HCT116 (cell line): ENCODE data around the gene VGF. TPM values are rescaled to one million over a fixed set of nuclear protein-coding genes. Genes with fewer than 3 reads are reported as not detected.
A peak's percentile ranks its signal among the peaks of the same experiment; 100 is the strongest.

Source experiments
- ATAC-seq: fragments of 200-7000 bp; cut with Tn5 transposase; 2 replicates; pipeline ENCODE4 v1.9.1; 2020; ENCODE audit warnings: mild to moderate bottlenecking, moderate library complexity
- BruUV-seq: library from RNA; stranded (reverse); fragments of 400-500 nt; replicated peaks from 2 replicates; lab custom pipeline; 2021; lab: Mats Ljungman, UMichigan
- CTCF ChIA-PET: fragments of 300-600 bp; sonication (Branson Sonifier 250); formaldehyde crosslinking; loops from one replicate; lab custom pipeline; 2021; ENCODE audit warnings: antibody characterized with exemption; lab: Charles Lee
- POLR2A ChIA-PET: fragments of 300-600, 350-600 bp; sonication (Branson Sonifier 250); formaldehyde crosslinking; loops from one replicate; lab custom pipeline; 2021; ENCODE audit warnings: antibody characterized with exemption; lab: Charles Lee
- RAD21 ChIA-PET, 2 experiments: fragments of 300-600 bp; sonication (Branson Sonifier 250); formaldehyde crosslinking; loops; one replicate each; lab custom pipeline; 2023; ENCODE audit warnings: low total read pairs in 2 of 2; ENCODE audit not compliant: uncharacterized antibody in 2 of 2, unreplicated experiment in 2 of 2, low non-redundant PET in 1 of 2; lab: Charles Lee
- DNase-seq: peaks from one replicate; pipeline ENCODE4 v3.0.0-alpha.2; 2010; ENCODE audit warnings: low read depth, low spot score
- H2AFZ ChIP-seq: fragments of 200-600 bp; shearing (Covaris generic), sonication (generic); 2 replicates; pipeline ENCODE4 v1.6.1; 2017; ENCODE audit warnings: low read depth, mixed run types, mixed read lengths, antibody characterized with exemption, low read length; ENCODE audit not compliant: poor library complexity, severe bottlenecking
- H3K27ac ChIP-seq: 2 replicates; pipeline ENCODE4 v1.5.1; 2012; ENCODE audit warnings: low read depth, low read length
- H3K27me3 ChIP-seq: fragments of 200-600 bp; sonication (generic); 2 replicates; pipeline ENCODE4 v1.6.1; 2016; ENCODE audit warnings: mixed run types, low read length, mixed read lengths; ENCODE audit not compliant: insufficient read depth
- H3K36me3 ChIP-seq, 2 experiments: fragments of 200-500 bp in 1 of 2; fragments of 200-600 bp in 1 of 2; sonication (Bioruptor generic) in 1 of 2; sonication (generic) in 1 of 2; 2 replicates each; pipeline versions ENCODE4 v1.5.1 to v1.6.1; 2014 to 2016; ENCODE audit warnings: low read length in 2 of 2, inconsistent platforms in 1 of 2, mixed read lengths in 1 of 2, mixed run types in 1 of 2; ENCODE audit not compliant: insufficient read depth in 2 of 2, control insufficient read depth in 1 of 2
- H3K4me1 ChIP-seq, 2 experiments: fragments of 200-600 bp in 1 of 2; sonication (generic) in 1 of 2; 2 replicates each; pipeline versions ENCODE4 v1.5.1 to v1.6.1; 2012 to 2017; ENCODE audit warnings: low read length in 2 of 2, inconsistent platforms in 1 of 2, mild to moderate bottlenecking in 1 of 2, mixed read lengths in 1 of 2, mixed run types in 1 of 2, moderate library complexity in 1 of 2; ENCODE audit not compliant: insufficient read depth in 2 of 2, control insufficient read depth in 1 of 2
- H3K4me2 ChIP-seq: fragments of 200-600 bp; sonication (generic); 2 replicates; pipeline ENCODE4 v1.6.1; 2017; ENCODE audit warnings: mixed run types, low read length, mixed read lengths
- H3K4me3 ChIP-seq, 2 experiments: fragments of 200-600 bp in 1 of 2; sonication (generic) in 1 of 2; replicated peaks in 1 of 2; 2 replicates each; pipeline ENCODE4 v1.5.1; 2011 to 2016; ENCODE audit warnings: low read length in 2 of 2, control low read depth in 1 of 2, low read depth in 1 of 2, mild to moderate bottlenecking in 1 of 2, mixed read lengths in 1 of 2, mixed run types in 1 of 2
- H3K79me2 ChIP-seq: fragments of 200-600 bp; sonication (generic); 2 replicates; pipeline ENCODE4 v1.6.1; 2017; ENCODE audit warnings: mild to moderate bottlenecking, mixed run types, low read length, moderate library complexity, mixed read lengths; ENCODE audit not compliant: insufficient read depth
- H3K9ac ChIP-seq: fragments of 200-600 bp; sonication (generic); 2 replicates; pipeline ENCODE4 v1.6.1; 2016; ENCODE audit warnings: low read length, mixed read lengths
- H3K9me2 ChIP-seq: fragments of 200-600 bp; sonication (generic), shearing (Covaris generic); 2 replicates; pipeline ENCODE4 v1.6.1; 2017; ENCODE audit warnings: mixed run types, mild to moderate bottlenecking, moderate library complexity; ENCODE audit not compliant: insufficient read depth
- H3K9me3 ChIP-seq, 2 experiments: fragments of 200-500 bp in 1 of 2; fragments of 200-600 bp in 1 of 2; sonication (Bioruptor generic) in 1 of 2; sonication (generic) in 1 of 2; 2 replicates each; pipeline ENCODE4 v1.6.1; 2014 to 2017; ENCODE audit warnings: low read length in 2 of 2, mixed read lengths in 2 of 2, inconsistent platforms in 1 of 2, low read depth in 1 of 2, mild to moderate bottlenecking in 1 of 2, mixed run types in 1 of 2, moderate library complexity in 1 of 2; ENCODE audit not compliant: control insufficient read depth in 1 of 2, insufficient read depth in 1 of 2
- H4K20me1 ChIP-seq: fragments of 200-600 bp; sonication (generic), shearing (Covaris generic); 2 replicates; pipeline ENCODE4 v1.6.1; 2017; ENCODE audit warnings: mixed run types, mild to moderate bottlenecking, moderate library complexity; ENCODE audit not compliant: insufficient read depth
- CBX3 ChIP-seq: IDR thresholded peaks from 2 replicates; pipeline ENCODE4 v1.6.1; 2012; ENCODE audit warnings: low read depth
- CEBPB ChIP-seq: IDR thresholded peaks from 2 replicates; pipeline ENCODE4 v1.6.1; 2012; ENCODE audit warnings: low read depth
- EGR1 ChIP-seq: IDR thresholded peaks from 2 replicates; pipeline ENCODE4 v1.6.1; 2012; ENCODE audit warnings: low read depth
- ELF1 ChIP-seq: IDR thresholded peaks from 2 replicates; pipeline ENCODE4 v1.6.1; 2012; ENCODE audit warnings: low read depth, borderline replicate concordance
- EZH2 ChIP-seq: fragments of 200-600 bp; sonication (generic); IDR thresholded peaks from 2 replicates; pipeline ENCODE4 v1.6.1; 2017; ENCODE audit warnings: antibody characterized with exemption, mixed run types
- EZH2phosphoT487 ChIP-seq: fragments of 200-600 bp; IDR thresholded peaks from 2 replicates; pipeline ENCODE4 v1.6.1; 2018; ENCODE audit warnings: antibody characterized with exemption, borderline replicate concordance
- FOSL1 ChIP-seq: IDR thresholded peaks from 2 replicates; pipeline ENCODE4 v1.6.1; 2012; ENCODE audit warnings: low read depth
- JUND ChIP-seq: IDR thresholded peaks from 2 replicates; pipeline ENCODE4 v1.6.1; 2012
- POLR2A ChIP-seq: IDR thresholded peaks from 2 replicates; pipeline ENCODE4 v1.7.0; 2011; ENCODE audit warnings: borderline replicate concordance; ENCODE audit not compliant: insufficient read depth, insufficient read length; ENCODE audit errors: extremely low read depth
- POLR2AphosphoS5 ChIP-seq: IDR thresholded peaks from 2 replicates; pipeline ENCODE4 v1.6.1; 2011; ENCODE audit warnings: mild to moderate bottlenecking, low read depth, low read length, moderate library complexity
- RAD21 ChIP-seq: IDR thresholded peaks from 2 replicates; pipeline ENCODE4 v1.6.1; 2012; ENCODE audit warnings: low read depth, mild to moderate bottlenecking
- SIN3A ChIP-seq: IDR thresholded peaks from 2 replicates; pipeline ENCODE4 v1.6.1; 2012; ENCODE audit warnings: low read depth
- SP1 ChIP-seq: IDR thresholded peaks from 2 replicates; pipeline ENCODE4 v1.6.1; 2012; ENCODE audit warnings: low read depth
- SRF ChIP-seq: IDR thresholded peaks from 2 replicates; pipeline ENCODE4 v1.6.1; 2012; ENCODE audit warnings: low read depth
- YY1 ChIP-seq: IDR thresholded peaks from 2 replicates; pipeline ENCODE4 v1.6.1; 2011; ENCODE audit warnings: low read length, low read depth, moderate library complexity, mild to moderate bottlenecking; ENCODE audit not compliant: insufficient replicate concordance; ENCODE audit errors: extremely low read depth
- intact Hi-C: fragments of 100-400 bp; cut with micrococcal nuclease; formaldehyde crosslinking; loops from 2 replicates; pipeline ENCODE4 v1.10.0; 2022
- total RNA-seq: library from RNA; stranded (reverse); gene quantifications from one replicate; pipeline ENCODE4 v1.2.1, GENCODE V29; 2021; ENCODE audit not compliant: unreplicated experiment
- TF ChIP-seq, protein P1 (sequence below): IDR thresholded peaks from 2 replicates; pipeline ENCODE4 v1.6.1; 2012
- TF ChIP-seq, protein P2 (sequence below): IDR thresholded peaks from 2 replicates; pipeline ENCODE4 v1.6.1; 2012; ENCODE audit warnings: low read depth
- TF ChIP-seq, protein P3 (sequence below): IDR thresholded peaks from 2 replicates; pipeline ENCODE4 v1.6.1; 2011; ENCODE audit warnings: mild to moderate bottlenecking, low read length, moderate library complexity; ENCODE audit not compliant: insufficient replicate concordance; ENCODE audit errors: extremely low read depth
- TF ChIP-seq, protein P4 (sequence below): IDR thresholded peaks from 2 replicates; pipeline ENCODE4 v1.6.1; 2012

Gene VGF
- total RNA-seq, 1 experiment from 2014 or later = 43.2 TPM

DNA sequence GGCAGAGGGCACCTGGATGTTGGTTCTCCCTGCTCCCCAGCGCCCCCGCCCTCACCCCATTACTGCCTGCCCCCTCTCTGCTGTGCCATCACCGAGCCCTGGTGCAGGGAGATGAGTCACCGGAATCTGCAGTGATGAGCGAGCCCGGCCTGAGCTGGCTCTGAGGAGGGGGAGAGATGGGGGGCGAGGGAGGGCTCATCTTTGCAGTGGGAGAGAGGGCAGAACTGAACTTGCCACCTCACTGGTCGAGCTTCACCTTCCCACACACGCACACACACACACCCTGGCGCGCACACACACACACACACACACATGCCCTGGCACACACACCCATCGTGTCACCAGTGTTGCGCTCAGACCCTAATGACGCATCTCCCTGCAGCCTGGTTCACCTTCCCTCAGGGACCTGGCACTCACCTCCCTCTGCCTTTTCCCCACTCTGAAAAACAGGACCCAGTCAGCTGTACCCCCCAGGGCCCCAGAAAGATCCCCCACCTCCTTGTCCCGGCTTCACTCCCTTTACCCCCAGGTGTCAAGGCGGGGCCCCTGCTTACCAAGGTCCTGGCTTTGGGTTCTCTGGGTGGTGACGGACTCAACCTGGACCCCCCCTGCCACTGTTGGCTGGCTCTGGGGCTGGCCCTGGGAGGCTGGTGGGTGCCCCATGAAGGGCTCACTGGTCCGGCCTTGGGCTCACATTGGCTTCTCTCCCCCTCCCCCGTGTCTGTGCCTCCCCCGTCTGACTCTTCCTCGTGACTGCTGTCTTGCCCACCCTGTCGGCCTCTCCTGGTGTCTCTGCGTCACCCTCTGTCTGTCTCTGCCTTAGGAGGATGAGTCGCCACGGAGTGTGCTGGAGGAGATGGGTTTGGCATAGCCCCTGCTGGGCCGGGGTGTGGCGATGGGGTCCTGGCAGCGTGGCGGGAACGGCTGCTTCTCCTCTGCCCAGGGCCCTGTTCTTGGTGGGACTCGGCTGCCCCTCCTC lies 5.4 kb downstream of the VGF start:
- Histone ChIP-seq H3K79me2 (peaks cover 42% of the 10 kb centered on the region), H3K9me2 (no peaks in the 10 kb centered on the region), H4K20me1 (no peaks in the 10 kb centered on the region), H3K9ac (peak overlapping the region; percentile 79), H3K27ac (peak overlapping the region; percentile 97), H3K4me2 (peak overlapping the region; percentile 85), H3K36me3 (peaks cover 6 to 32% of the 10 kb centered on the region in 2 experiments; a peak in 3 of 4 replicates), H3K27me3 (no peaks in the 10 kb centered on the region), H2AFZ (no peak overlapping the region), H3K9me3 (no peaks in the 10 kb centered on the region), H3K4me1 (peaks cover 61 to 97% of the 10 kb centered on the region in 2 experiments), H3K4me3 (peak overlapping the region in 1 of 2 experiments; percentile 30; a peak in 2 of 4 replicates)
- RAD21 ChIA-PET = no interaction called here
- DNase-seq (no peak), ATAC-seq (peak; percentile 43)
- BruUV-seq = no TSS peak
- CTCF ChIA-PET = interaction anchor here (1.1 to 1.7 kb wide), 3 partner anchors 16 to 123 kb away, joined by 3 to 6 read pairs (median 4); no protein-coding TSS in a partner anchor
- intact Hi-C loops = no loop called here
- POLR2A ChIA-PET = interaction anchor here (0.9 to 1.2 kb wide), 3 partner anchors 16 to 65 kb away, joined by 3 to 4 read pairs (median 3); no protein-coding TSS in a partner anchor
- no peak for TF ChIP-seq FOSL1
- TF ChIP-seq, protein P1, sequence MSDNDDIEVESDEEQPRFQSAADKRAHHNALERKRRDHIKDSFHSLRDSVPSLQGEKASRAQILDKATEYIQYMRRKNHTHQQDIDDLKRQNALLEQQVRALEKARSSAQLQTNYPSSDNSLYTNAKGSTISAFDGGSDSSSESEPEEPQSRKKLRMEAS = no peak
- no peak for TF ChIP-seq SRF
- TF ChIP-seq JUND = no peak
- no peak for TF ChIP-seq EZH2
- no peak for TF ChIP-seq CEBPB
- TF ChIP-seq, protein P2, sequence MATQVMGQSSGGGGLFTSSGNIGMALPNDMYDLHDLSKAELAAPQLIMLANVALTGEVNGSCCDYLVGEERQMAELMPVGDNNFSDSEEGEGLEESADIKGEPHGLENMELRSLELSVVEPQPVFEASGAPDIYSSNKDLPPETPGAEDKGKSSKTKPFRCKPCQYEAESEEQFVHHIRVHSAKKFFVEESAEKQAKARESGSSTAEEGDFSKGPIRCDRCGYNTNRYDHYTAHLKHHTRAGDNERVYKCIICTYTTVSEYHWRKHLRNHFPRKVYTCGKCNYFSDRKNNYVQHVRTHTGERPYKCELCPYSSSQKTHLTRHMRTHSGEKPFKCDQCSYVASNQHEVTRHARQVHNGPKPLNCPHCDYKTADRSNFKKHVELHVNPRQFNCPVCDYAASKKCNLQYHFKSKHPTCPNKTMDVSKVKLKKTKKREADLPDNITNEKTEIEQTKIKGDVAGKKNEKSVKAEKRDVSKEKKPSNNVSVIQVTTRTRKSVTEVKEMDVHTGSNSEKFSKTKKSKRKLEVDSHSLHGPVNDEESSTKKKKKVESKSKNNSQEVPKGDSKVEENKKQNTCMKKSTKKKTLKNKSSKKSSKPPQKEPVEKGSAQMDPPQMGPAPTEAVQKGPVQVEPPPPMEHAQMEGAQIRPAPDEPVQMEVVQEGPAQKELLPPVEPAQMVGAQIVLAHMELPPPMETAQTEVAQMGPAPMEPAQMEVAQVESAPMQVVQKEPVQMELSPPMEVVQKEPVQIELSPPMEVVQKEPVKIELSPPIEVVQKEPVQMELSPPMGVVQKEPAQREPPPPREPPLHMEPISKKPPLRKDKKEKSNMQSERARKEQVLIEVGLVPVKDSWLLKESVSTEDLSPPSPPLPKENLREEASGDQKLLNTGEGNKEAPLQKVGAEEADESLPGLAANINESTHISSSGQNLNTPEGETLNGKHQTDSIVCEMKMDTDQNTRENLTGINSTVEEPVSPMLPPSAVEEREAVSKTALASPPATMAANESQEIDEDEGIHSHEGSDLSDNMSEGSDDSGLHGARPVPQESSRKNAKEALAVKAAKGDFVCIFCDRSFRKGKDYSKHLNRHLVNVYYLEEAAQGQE = no peak
- no peak for TF ChIP-seq POLR2A
- no peak for TF ChIP-seq RAD21
- no peak for TF ChIP-seq CBX3
- no peak for TF ChIP-seq EGR1
- TF ChIP-seq YY1 = peak; percentile 14
- TF ChIP-seq SIN3A = no peak
- TF ChIP-seq SP1 = no peak
- no peak for TF ChIP-seq ELF1
- peak; percentile 62 for TF ChIP-seq POLR2AphosphoS5
- TF ChIP-seq, protein P3, sequence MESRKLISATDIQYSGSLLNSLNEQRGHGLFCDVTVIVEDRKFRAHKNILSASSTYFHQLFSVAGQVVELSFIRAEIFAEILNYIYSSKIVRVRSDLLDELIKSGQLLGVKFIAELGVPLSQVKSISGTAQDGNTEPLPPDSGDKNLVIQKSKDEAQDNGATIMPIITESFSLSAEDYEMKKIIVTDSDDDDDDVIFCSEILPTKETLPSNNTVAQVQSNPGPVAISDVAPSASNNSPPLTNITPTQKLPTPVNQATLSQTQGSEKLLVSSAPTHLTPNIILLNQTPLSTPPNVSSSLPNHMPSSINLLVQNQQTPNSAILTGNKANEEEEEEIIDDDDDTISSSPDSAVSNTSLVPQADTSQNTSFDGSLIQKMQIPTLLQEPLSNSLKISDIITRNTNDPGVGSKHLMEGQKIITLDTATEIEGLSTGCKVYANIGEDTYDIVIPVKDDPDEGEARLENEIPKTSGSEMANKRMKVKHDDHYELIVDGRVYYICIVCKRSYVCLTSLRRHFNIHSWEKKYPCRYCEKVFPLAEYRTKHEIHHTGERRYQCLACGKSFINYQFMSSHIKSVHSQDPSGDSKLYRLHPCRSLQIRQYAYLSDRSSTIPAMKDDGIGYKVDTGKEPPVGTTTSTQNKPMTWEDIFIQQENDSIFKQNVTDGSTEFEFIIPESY = no peak
- TF ChIP-seq, protein P4, sequence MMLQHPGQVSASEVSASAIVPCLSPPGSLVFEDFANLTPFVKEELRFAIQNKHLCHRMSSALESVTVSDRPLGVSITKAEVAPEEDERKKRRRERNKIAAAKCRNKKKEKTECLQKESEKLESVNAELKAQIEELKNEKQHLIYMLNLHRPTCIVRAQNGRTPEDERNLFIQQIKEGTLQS = no peak
- no peak for TF ChIP-seq EZH2phosphoT487
